Heart left ventricle (tissue), 13 donors: Measurements from ENCODE around the gene KCNK17.

Experiments
- POLR2A ChIP-seq, 2 donors: fragments of 450-650 bp; IDR thresholded peaks; one replicate each; pipeline ENCODE4 v1.6.1; 2017; ENCODE audit warnings: antibody characterized with exemption in 2 of 2, mild to moderate bottlenecking in 2 of 2, moderate library complexity in 2 of 2
- TF ChIP-seq, protein P1 (sequence below), 12 donors: fragments of 200-600 bp; sonication (generic) in 4 of 12; IDR thresholded peaks; one replicate each; pipeline versions ENCODE4 v1.5.0 to v1.8.0; 2018 to 2022; ENCODE audit warnings: antibody characterized with exemption in 12 of 12, mild to moderate bottlenecking in 5 of 12
- donor health status: ischemic (EF 13 %, LVEDD 7.1; RV severe dilation, severe dysfunction).
- donor health status: DM: no; HTN: yes; CAD: no.
- donor health status: DM: no; HTN: no; CAD: no.
- donor health status: ischemic (EF 25% LVEDD 6.9; RV normal size, moderate dysfunction).
- donor health status: ischemic (EF 25% LVEDD 5.7; RV mildly dilated, moderate dysfunction).
- donor health status: ischemic (EF 35%, LVEDD 5.7; RV mildly dilated, moderate dysfunction).
- donor health status: nonischemic (EF 11% LVEDD 7.7; RV severe dilation, severe dysfunction).
- donor health status: DM: yes; HTN: yes; CAD: no.
- donor health status: PGD.
- donor health status: ischemic (EF 29% LVEDD 5.4; RV normal size, mild dysfunction).
- donor health status: nonischemic (EF 23%, LVEDD 6.1; RV moderate dilation, normal function).

GRCh38 chr6:39317256-39317655, 3.0 kb upstream of the KCNK17 start:
- TF ChIP-seq, protein P1, sequence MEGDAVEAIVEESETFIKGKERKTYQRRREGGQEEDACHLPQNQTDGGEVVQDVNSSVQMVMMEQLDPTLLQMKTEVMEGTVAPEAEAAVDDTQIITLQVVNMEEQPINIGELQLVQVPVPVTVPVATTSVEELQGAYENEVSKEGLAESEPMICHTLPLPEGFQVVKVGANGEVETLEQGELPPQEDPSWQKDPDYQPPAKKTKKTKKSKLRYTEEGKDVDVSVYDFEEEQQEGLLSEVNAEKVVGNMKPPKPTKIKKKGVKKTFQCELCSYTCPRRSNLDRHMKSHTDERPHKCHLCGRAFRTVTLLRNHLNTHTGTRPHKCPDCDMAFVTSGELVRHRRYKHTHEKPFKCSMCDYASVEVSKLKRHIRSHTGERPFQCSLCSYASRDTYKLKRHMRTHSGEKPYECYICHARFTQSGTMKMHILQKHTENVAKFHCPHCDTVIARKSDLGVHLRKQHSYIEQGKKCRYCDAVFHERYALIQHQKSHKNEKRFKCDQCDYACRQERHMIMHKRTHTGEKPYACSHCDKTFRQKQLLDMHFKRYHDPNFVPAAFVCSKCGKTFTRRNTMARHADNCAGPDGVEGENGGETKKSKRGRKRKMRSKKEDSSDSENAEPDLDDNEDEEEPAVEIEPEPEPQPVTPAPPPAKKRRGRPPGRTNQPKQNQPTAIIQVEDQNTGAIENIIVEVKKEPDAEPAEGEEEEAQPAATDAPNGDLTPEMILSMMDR (IDR thresholded peaks at IDR 0.05), result no peak
- TF ChIP-seq POLR2A (IDR thresholded peaks at IDR 0.05), result no peak
